ENCODE data around the gene MGARP. TPM values are rescaled to one million over a fixed set of nuclear protein-coding genes. Genes with fewer than 3 reads are reported as not detected.

MGARP gene
- total and polyA plus RNA-seq, 4 donors = 0.09 to 0.17 (median 0.09) TPM; not detected in 1

DNA sequence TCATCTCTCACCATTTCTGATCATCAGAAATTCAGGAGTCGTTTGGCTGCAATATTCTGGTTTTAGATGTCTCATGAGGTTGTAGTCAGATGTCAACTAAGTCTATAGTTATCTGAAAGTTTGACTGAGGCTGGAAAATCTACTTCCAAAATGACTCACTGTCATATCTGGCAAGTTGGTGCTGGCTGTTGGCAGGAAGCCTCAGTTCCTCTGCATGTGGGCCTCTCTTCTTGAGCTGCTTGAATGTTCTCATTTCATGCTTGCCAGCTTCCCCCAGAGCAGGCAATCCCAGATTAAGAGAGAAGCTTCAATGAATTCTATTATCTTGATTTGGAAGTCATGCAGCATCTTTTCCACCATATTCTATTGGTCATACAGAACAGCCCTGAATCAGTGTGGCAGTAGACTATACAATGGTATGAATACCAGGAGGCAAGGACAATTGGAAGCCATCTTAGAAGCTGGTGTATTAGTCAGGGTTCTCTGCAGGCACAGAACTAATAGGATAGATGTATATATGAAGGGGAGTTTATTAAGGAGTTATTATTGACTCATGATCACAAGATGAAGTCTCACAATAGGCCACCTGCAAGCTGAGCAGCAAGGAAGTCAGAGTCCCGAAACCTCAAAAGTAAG is 56.2 kb downstream of the MGARP start:
- no peak overlapping the region for H3K27ac ChIP-seq (ENCODE audit: low read depth in 1 of 2, low read length in 2 of 2)
- H3K4me1 ChIP-seq (ENCODE audit: control insufficient read depth in 4 of 4, insufficient read depth in 4 of 4, low read length in 3 of 4) = no peaks in the 10 kb centered on the region
- no peaks in the 10 kb centered on the region for H3K27me3 ChIP-seq (ENCODE audit: control insufficient read depth in 4 of 4, insufficient read depth in 4 of 4, low read length in 3 of 4)
- 90% methylated on average over 2 of the region's 2 CpGs for WGBS
- no peak overlapping the region for H3K9ac ChIP-seq (ENCODE audit: low read depth in 1 of 2, low read length in 2 of 2)
- H3K4me3 ChIP-seq (ENCODE audit: low read depth in 1 of 3, low read length in 3 of 3) = no peak overlapping the region
- DNase-seq (ENCODE audit: low spot score) = no peak
- no peaks in the 10 kb centered on the region for H3K36me3 ChIP-seq (ENCODE audit: control insufficient read depth in 4 of 4, insufficient read depth in 3 of 4, low read depth in 1 of 4, low read length in 3 of 4)
- no peak for TF ChIP-seq RAD21 (IDR thresholded peaks at IDR 0.05)
- TF ChIP-seq JUND (IDR thresholded peaks at IDR 0.05) = no peak
- TF ChIP-seq SP1 (IDR thresholded peaks at IDR 0.05) = no peak
- no peak for TF ChIP-seq HNF4A (conservative IDR thresholded peaks at IDR 0.05)
- no peak for TF ChIP-seq TAF1 (conservative IDR thresholded peaks at IDR 0.05)
- TF ChIP-seq RXRA (IDR thresholded peaks at IDR 0.05) = no peak
- TF ChIP-seq, protein P1, sequence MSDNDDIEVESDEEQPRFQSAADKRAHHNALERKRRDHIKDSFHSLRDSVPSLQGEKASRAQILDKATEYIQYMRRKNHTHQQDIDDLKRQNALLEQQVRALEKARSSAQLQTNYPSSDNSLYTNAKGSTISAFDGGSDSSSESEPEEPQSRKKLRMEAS (IDR thresholded peaks at IDR 0.05) = no peak
- H3K9me3 ChIP-seq (ENCODE audit: control insufficient read depth in 4 of 4, low read length in 3 of 4) = no peaks in the 10 kb centered on the region

DNA sequence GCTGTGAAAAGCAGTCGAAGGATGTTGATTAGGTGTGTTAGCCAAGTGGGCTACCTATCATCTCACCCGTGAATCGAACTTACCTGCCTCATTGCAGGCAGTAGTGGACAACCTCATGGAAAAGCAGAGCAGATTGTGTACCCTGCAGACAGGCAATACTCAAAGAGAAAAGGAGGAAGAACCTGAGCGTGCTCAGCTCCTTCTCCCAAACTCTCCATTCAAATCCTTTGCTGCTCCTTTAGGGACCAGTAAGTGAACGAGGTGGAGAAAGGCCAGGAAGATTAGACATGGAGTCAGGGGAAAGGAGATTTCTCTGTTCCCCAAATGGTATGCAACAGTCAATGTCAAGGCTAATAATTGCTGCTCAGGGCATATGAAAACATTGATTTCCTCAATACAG is 57.8 kb downstream of the MGARP start:
- Histone ChIP-seq H3K9me3 (ENCODE audit: control insufficient read depth in 4 of 4, low read length in 3 of 4) (no peaks in the 10 kb centered on the region), H3K9ac (ENCODE audit: low read depth in 1 of 2, low read length in 2 of 2) (no peak overlapping the region), H3K27ac (ENCODE audit: low read depth in 1 of 2, low read length in 2 of 2) (no peak overlapping the region), H3K27me3 (ENCODE audit: control insufficient read depth in 4 of 4, insufficient read depth in 4 of 4, low read length in 3 of 4) (no peaks in the 10 kb centered on the region), H3K36me3 (ENCODE audit: control insufficient read depth in 4 of 4, insufficient read depth in 3 of 4, low read depth in 1 of 4, low read length in 3 of 4) (no peaks in the 10 kb centered on the region), H3K4me3 (ENCODE audit: low read depth in 1 of 3, low read length in 3 of 3) (no peak overlapping the region), H3K4me1 (ENCODE audit: control insufficient read depth in 4 of 4, insufficient read depth in 4 of 4, low read length in 3 of 4) (no peaks in the 10 kb centered on the region)
- 96% methylated on average over 5 of the region's 5 CpGs for WGBS
- TF ChIP-seq FOXA1 (IDR thresholded peaks at IDR 0.05) (no peak), GABPA (IDR thresholded peaks at IDR 0.05 in 1 of 2, conservative IDR thresholded peaks at IDR 0.05 in 1 of 2) (no peak), EGR1 (IDR thresholded peaks at IDR 0.05; ENCODE audit: low read depth in 2 of 2) (no peak), HNF4A (conservative IDR thresholded peaks at IDR 0.05) (no peak)
- TF ChIP-seq, protein P2, sequence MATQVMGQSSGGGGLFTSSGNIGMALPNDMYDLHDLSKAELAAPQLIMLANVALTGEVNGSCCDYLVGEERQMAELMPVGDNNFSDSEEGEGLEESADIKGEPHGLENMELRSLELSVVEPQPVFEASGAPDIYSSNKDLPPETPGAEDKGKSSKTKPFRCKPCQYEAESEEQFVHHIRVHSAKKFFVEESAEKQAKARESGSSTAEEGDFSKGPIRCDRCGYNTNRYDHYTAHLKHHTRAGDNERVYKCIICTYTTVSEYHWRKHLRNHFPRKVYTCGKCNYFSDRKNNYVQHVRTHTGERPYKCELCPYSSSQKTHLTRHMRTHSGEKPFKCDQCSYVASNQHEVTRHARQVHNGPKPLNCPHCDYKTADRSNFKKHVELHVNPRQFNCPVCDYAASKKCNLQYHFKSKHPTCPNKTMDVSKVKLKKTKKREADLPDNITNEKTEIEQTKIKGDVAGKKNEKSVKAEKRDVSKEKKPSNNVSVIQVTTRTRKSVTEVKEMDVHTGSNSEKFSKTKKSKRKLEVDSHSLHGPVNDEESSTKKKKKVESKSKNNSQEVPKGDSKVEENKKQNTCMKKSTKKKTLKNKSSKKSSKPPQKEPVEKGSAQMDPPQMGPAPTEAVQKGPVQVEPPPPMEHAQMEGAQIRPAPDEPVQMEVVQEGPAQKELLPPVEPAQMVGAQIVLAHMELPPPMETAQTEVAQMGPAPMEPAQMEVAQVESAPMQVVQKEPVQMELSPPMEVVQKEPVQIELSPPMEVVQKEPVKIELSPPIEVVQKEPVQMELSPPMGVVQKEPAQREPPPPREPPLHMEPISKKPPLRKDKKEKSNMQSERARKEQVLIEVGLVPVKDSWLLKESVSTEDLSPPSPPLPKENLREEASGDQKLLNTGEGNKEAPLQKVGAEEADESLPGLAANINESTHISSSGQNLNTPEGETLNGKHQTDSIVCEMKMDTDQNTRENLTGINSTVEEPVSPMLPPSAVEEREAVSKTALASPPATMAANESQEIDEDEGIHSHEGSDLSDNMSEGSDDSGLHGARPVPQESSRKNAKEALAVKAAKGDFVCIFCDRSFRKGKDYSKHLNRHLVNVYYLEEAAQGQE (IDR thresholded peaks at IDR 0.05) = no peak
- TF ChIP-seq, protein P1 (IDR thresholded peaks at IDR 0.05) = no peak
- no peak for DNase-seq (ENCODE audit: low spot score)

DNA sequence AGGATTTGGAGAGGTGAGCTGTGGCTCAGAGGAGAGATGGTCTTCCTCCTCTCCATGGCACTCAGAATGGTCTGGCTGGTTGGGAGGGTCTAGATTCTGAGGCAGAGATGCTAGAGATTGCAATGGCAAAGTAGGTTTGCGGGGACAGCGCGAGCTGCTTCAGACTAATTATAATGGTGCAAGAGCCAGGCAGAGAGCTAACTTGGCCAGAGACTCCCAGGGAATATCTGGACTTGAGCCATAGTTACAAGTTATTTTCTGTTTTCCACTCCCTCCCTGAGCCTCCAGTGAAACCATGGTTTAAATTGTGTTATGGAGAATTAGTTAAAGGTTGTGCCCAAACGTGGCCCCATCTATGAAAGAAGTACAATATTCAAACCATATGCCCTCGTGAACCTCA is 58.3 kb downstream of the MGARP start:
- TF ChIP-seq, protein P1 (IDR thresholded peaks at IDR 0.05) = no peak
- no peak for TF ChIP-seq FOXA1 (IDR thresholded peaks at IDR 0.05)
- no peak for TF ChIP-seq YY1 (IDR thresholded peaks at IDR 0.05)
- H3K4me1 ChIP-seq (ENCODE audit: control insufficient read depth in 4 of 4, insufficient read depth in 4 of 4, low read length in 3 of 4) = no peaks in the 10 kb centered on the region
- DNase-seq (ENCODE audit: low spot score) = no peak
- WGBS = 86% methylated on average over 5 of the region's 5 CpGs
- no peaks in the 10 kb centered on the region for H3K9me3 ChIP-seq (ENCODE audit: control insufficient read depth in 4 of 4, low read length in 3 of 4)
- H3K36me3 ChIP-seq (ENCODE audit: control insufficient read depth in 4 of 4, insufficient read depth in 3 of 4, low read depth in 1 of 4, low read length in 3 of 4) = no peaks in the 10 kb centered on the region
- H3K27me3 ChIP-seq (ENCODE audit: control insufficient read depth in 4 of 4, insufficient read depth in 4 of 4, low read length in 3 of 4) = no peaks in the 10 kb centered on the region
- no peak overlapping the region for H3K27ac ChIP-seq (ENCODE audit: low read depth in 1 of 2, low read length in 2 of 2)
- no peak overlapping the region for H3K9ac ChIP-seq (ENCODE audit: low read depth in 1 of 2, low read length in 2 of 2)
- no peak overlapping the region for H3K4me3 ChIP-seq (ENCODE audit: low read depth in 1 of 3, low read length in 3 of 3)
